Pancreas (tissue), 10 donors: Measurements from ENCODE around the gene CCL11. TPM values are rescaled to one million over a fixed set of nuclear protein-coding genes. Genes with fewer than 3 reads are reported as not detected.
A peak's percentile ranks its signal among the peaks of the same experiment; 100 is the strongest.

Experiments
- ATAC-seq, 4 donors: fragments of 200-7000 bp; cut with Tn5 transposase; one replicate each; pipeline versions ENCODE4 v1.8.0 to v1.9.1; 2020; ENCODE audit warnings: mild to moderate bottlenecking in 4 of 4, moderate library complexity in 4 of 4
- DNase-seq, 6 donors: peaks; one replicate each; pipeline ENCODE4 v3.0.0-alpha.2; 2020
- FAIRE-seq: peaks from 2 replicates; lab custom pipeline; 2012; peaks lifted over from hg19 to GRCh38; lab: Jason Lieb, UNC
- H3K27ac ChIP-seq, 4 donors: fragments of 200-600 bp; sonication (generic); 1 replicate in 3 of 4; 2 replicates in 1 of 4; pipeline versions ENCODE4 v1.5.0 to v1.8.0; 2020
- H3K27me3 ChIP-seq, 4 donors: fragments of 200-600 bp; one replicate each; pipeline ENCODE4 v1.8.0; 2021
- H3K36me3 ChIP-seq, 3 donors: fragments of 200-600 bp; sonication (generic) in 1 of 3; one replicate each; pipeline versions ENCODE4 v1.5.0 to v1.8.0; 2020 to 2021
- H3K4me1 ChIP-seq, 3 donors: fragments of 200-600 bp; one replicate each; pipeline ENCODE4 v1.8.0; 2021
- H3K4me3 ChIP-seq, 4 donors: fragments of 200-600 bp; sonication (generic) in 2 of 4; one replicate each; pipeline versions ENCODE4 v1.5.0 to v1.8.0; 2020 to 2021
- H3K9me3 ChIP-seq, 4 donors: fragments of 200-600 bp; one replicate each; pipeline ENCODE4 v1.8.0; 2021
- WGBS, 2 donors: extraction: QIAGEN DNeasy Blood & Tissue Kit; methylation state at CpG; one replicate each; pipeline ENCODE4 v1.1.7; 2013; 5-methylcytosine and 5-hydroxymethylcytosine counted together
- intact Hi-C, 3 donors: fragments of 100-400 bp; cut with DNase I; formaldehyde crosslinking; loops; one replicate each; pipeline versions ENCODE4 v1.11.1 to v1.14.2; 2022
- polyA plus RNA-seq, 2 donors: library from polyadenylated mRNA; stranded (reverse); fragments of 200-250 nt; gene quantifications; one replicate each; pipeline ENCODE4 v1.2.3, GENCODE V29; 2013
- total RNA-seq, 6 donors: library from RNA; stranded (reverse); fragmentation: NEBNext Ultra II Directional in 4 of 6; extraction: Animal tissue kit (Norgen Biotek cat#: 25700) in 4 of 6; gene quantifications; one replicate each; pipeline versions ENCODE4 v1.2.1 to v1.2.4, GENCODE V29; 2021 to 2023
- TF ChIP-seq, protein P1 (sequence below), 4 donors: fragments of 200-600 bp; sonication (generic) in 3 of 4; IDR thresholded peaks; one replicate each; pipeline versions ENCODE4 v1.5.0 to v1.8.0; 2021; ENCODE audit warnings: antibody characterized with exemption in 4 of 4
- donor health status: healthy with polysubstance abuse.
- donor health status: DM: no; HTN: no; CAD: no; lungs with moderate emphysema.
- donor health status: DM: no; HTN: no; CAD: no.
- donor health status: control.
- donor health status: control.
- donor health status: Bipolar disorder and iron deficiency.
- donor health status: DM: yes; HTN: yes; CAD: no.
- donor health status: DM: no; HTN: no; CAD: no.
- donor health status: DM: no; HTN: no; CAD: no.
- donor health status: DM: yes; HTN: yes; CAD: no.

The CCL11 gene
- total and polyA plus RNA-seq, 8 donors = 0.43 to 4.0 (median 1.1) TPM; not detected in 3

DNA sequence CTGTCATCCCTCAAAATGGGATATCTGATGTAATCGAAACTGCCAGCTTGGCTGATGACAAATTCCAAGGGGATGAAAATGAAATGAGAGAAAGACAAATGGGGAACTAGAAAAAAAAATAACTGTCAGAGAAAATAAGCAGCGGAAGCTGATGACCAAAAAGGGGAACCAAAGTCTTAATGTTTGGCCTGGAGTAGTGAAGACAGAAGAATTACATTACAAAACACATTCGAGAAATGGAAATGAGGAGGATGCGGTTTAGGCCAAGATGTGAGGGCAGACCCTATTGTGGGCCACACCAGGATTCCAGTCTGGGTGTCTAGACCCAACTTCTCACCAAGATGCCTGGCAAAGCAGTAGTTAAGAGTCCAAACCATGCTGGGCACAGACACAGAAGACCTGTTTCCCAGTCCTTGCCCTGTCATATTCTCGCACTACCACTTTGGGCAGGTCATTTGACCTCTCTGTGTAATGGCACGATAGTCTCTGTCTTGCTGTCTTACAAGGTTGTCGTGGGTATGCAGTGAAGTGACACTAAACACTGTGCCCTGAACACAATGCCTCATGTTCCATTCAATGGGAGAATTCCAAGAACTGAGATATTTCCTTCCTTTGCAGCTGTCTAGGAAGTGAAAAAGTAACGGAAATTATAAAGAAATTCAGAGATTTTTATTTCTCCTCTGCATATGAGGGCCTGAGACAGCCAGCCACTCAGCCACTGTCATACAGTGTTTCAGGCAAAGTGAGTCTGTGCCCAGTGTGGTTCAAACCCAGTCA is 42.8 kb upstream of the CCL11 start:
- H3K4me1 ChIP-seq = peaks cover 0 to 23% (median 5%) of the 10 kb centered on the region in 3 donors
- H3K9me3 ChIP-seq = no peaks in the 10 kb centered on the region
- H3K27me3 ChIP-seq = no peaks in the 10 kb centered on the region
- DNase-seq (no peak), ATAC-seq (peak in 2 of 4 donors; percentile 26), FAIRE-seq (no peak)
- no peaks in the 10 kb centered on the region for H3K36me3 ChIP-seq
- WGBS, 2 donors = 79 to 82% methylated on average over 8 of the region's 8 CpGs
- peak overlapping the region in 1 of 4 donors; percentile 22 for H3K27ac ChIP-seq
- TF ChIP-seq, protein P1, sequence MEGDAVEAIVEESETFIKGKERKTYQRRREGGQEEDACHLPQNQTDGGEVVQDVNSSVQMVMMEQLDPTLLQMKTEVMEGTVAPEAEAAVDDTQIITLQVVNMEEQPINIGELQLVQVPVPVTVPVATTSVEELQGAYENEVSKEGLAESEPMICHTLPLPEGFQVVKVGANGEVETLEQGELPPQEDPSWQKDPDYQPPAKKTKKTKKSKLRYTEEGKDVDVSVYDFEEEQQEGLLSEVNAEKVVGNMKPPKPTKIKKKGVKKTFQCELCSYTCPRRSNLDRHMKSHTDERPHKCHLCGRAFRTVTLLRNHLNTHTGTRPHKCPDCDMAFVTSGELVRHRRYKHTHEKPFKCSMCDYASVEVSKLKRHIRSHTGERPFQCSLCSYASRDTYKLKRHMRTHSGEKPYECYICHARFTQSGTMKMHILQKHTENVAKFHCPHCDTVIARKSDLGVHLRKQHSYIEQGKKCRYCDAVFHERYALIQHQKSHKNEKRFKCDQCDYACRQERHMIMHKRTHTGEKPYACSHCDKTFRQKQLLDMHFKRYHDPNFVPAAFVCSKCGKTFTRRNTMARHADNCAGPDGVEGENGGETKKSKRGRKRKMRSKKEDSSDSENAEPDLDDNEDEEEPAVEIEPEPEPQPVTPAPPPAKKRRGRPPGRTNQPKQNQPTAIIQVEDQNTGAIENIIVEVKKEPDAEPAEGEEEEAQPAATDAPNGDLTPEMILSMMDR (IDR thresholded peaks at IDR 0.05) = no peak
- no peak overlapping the region for H3K4me3 ChIP-seq
- intact Hi-C loops = no loop called here

DNA sequence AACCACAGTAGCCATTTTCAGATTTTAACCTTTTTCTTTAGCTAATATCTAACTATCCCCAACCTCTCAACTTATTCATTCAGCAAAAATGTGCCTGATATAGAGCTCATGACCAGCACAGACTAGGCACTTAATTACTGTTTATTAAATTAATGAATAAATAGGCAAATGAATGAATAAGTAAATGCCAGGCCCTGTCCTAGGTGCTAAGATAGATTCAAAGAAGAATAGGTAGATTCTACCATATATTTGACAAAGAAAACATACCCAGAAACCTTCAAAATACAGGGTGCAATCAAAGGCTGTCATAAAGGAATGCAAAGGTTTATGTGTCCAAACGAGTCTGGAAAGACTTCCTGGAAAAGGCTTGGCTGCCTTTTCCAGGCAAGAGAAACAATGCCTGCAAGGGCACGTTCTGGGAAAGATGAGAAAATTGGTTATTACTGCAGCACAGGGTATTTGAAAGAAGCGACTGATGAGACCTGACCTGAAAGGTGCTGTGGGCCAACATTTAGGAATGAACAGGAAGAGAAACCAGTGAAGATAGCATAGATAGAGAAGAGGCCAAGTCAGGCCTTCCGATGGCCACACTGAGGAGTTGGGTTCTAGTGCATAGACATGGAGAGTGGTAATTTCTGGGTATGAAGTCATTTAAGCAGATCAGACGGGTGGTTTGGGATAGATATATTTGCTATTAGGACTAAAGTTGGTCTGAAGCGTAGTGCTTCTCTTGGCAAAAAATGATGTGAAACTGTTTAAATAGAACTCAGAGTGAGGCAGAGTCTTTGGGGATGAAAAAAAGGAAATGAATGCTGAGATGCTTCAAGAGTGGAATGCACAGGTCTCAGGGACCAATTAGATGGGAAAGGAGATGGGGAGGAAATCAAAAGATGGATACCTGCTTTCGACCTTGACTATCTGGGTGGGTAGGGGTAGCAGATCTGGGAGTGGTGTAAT is 41.9 kb upstream of the CCL11 start:
- no peak overlapping the region for H3K4me3 ChIP-seq
- WGBS, 2 donors = 66 to 69% methylated on average over 7 of the region's 7 CpGs
- no peaks in the 10 kb centered on the region for H3K9me3 ChIP-seq
- no peaks in the 10 kb centered on the region for H3K27me3 ChIP-seq
- no peak for FAIRE-seq
- DNase-seq = no peak
- H3K36me3 ChIP-seq = no peaks in the 10 kb centered on the region
- H3K4me1 ChIP-seq = peaks cover 0 to 24% (median 5%) of the 10 kb centered on the region in 3 donors
- no peak overlapping the region for H3K27ac ChIP-seq
- TF ChIP-seq, protein P1 (IDR thresholded peaks at IDR 0.05) = no peak
- no peak for ATAC-seq
- intact Hi-C loops = no loop called here

DNA sequence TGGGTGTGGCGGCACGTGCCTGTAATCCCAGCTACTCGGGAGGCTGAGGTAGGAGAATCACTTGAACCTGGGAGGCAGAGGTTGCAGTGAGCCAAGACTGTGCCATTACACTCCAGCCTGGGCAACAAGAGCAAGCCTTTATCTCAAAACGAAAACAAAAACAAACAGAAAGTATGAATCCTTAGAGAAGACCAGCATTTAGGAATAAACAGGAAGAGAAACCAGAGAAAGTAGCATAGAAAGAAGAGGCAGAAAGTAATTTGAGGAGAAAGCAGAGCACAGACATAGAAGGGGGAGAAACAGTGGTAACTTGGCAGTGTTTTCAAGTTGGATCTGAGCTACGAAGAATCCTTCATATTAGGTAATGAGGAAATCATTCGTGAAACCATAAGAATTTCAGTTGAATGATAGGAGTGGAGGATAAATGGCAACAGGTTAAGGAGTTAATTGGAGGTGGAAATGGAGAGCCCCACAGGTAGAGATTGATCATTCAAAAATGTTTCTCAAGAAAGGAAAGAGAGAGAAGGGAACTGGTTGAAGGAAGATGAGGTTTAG is 40.1 kb upstream of the CCL11 start:
- TF ChIP-seq, protein P1 (IDR thresholded peaks at IDR 0.05) = no peak
- Histone ChIP-seq H3K4me1 (peaks cover 0 to 32% (median 5%) of the 10 kb centered on the region in 3 donors), H3K27me3 (no peaks in the 10 kb centered on the region), H3K27ac (no peak overlapping the region), H3K9me3 (no peaks in the 10 kb centered on the region), H3K4me3 (no peak overlapping the region), H3K36me3 (no peaks in the 10 kb centered on the region)
- intact Hi-C loops = no loop called here
- ATAC-seq (no peak), FAIRE-seq (no peak), DNase-seq (no peak)
- 65 to 76% methylated on average over 6 of the region's 6 CpGs for WGBS, 2 donors

- Histone ChIP-seq H3K27ac (no peak overlapping the region), H3K36me3 (no peaks in the 10 kb centered on the region), H3K4me3 (no peak overlapping the region), H3K27me3 (no peaks in the 10 kb centered on the region), H3K4me1 (peaks cover 0 to 29% (median 5%) of the 10 kb centered on the region in 3 donors), H3K9me3 (no peaks in the 10 kb centered on the region)
- 59 to 66% methylated on average over 1 of the region's 1 CpG for WGBS, 2 donors
- DNase-seq (no peak), FAIRE-seq (no peak), ATAC-seq (peak in 2 of 4 donors; percentile 37 to 40)
- intact Hi-C loops = no loop called here
- TF ChIP-seq, protein P1 (IDR thresholded peaks at IDR 0.05) = no peak
Measured at GRCh38 chr17:34246446-34246845, 39.1 kb upstream of the CCL11 start.
